Measurements from ENCODE around the gene OSTF1.

Gene OSTF1

DNA sequence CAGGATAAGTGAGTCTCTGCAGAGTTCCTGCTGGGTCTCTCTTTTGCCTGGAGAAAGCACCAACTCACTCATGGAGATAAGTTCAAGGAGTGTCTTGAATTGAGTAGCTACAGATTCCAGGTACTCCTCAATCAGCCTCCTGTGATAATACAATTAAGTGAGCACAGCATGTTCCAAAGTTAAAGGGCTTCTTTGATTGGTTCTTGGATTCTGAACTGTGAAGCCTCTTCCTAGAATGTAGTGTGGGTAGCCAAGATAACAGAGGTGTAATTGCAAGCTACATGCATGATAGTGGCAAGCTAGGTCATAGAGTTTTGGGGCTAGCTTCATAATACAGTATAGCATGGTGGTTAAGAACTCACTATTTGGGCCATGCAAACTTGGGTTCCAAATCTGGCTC lies 37.0 kb upstream of the OSTF1 start:
- DNase-seq (ENCODE audit: low spot score): no peak
- ChIA-PET CTCF (no interaction called here), POLR2A (ENCODE audit: low non-redundant PET) (no interaction called here)
- H3K27ac ChIP-seq: no peak overlapping the region
- TF ChIP-seq, protein P1, sequence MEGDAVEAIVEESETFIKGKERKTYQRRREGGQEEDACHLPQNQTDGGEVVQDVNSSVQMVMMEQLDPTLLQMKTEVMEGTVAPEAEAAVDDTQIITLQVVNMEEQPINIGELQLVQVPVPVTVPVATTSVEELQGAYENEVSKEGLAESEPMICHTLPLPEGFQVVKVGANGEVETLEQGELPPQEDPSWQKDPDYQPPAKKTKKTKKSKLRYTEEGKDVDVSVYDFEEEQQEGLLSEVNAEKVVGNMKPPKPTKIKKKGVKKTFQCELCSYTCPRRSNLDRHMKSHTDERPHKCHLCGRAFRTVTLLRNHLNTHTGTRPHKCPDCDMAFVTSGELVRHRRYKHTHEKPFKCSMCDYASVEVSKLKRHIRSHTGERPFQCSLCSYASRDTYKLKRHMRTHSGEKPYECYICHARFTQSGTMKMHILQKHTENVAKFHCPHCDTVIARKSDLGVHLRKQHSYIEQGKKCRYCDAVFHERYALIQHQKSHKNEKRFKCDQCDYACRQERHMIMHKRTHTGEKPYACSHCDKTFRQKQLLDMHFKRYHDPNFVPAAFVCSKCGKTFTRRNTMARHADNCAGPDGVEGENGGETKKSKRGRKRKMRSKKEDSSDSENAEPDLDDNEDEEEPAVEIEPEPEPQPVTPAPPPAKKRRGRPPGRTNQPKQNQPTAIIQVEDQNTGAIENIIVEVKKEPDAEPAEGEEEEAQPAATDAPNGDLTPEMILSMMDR (conservative IDR thresholded peaks at IDR 0.05; ENCODE audit: low read depth): no peak

DNA sequence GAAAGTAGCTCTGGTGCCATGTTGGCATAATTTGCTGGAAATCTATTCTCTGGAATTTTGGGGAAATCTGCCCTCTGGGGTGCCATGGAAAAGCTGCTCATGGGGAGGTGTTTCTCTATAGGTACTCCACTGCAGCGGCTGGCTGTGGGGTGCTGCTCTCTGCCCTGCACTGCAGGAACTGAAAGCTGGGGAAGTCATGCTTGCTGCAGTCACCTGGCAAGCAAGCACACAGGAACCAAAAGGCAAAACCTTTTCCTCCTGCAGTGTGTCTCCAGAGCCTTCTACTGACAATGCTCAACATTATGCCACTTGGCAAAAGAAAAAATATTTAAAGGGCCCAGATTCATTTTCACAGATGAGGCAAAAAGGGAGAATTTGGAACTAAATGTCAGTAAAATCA lies 34.4 kb upstream of the OSTF1 start:
- ChIA-PET CTCF (interaction anchor here (0.6 to 1.3 kb wide), 4 partner anchors 15 to 280 kb away, joined by 3 to 4 read pairs (median 3); no protein-coding TSS in a partner anchor), POLR2A (ENCODE audit: low non-redundant PET) (no interaction called here)
- TF ChIP-seq, protein P1 (conservative IDR thresholded peaks at IDR 0.05; ENCODE audit: low read depth): no peak
- H3K27ac ChIP-seq: no peak overlapping the region
- no peak for DNase-seq (ENCODE audit: low spot score)

DNA sequence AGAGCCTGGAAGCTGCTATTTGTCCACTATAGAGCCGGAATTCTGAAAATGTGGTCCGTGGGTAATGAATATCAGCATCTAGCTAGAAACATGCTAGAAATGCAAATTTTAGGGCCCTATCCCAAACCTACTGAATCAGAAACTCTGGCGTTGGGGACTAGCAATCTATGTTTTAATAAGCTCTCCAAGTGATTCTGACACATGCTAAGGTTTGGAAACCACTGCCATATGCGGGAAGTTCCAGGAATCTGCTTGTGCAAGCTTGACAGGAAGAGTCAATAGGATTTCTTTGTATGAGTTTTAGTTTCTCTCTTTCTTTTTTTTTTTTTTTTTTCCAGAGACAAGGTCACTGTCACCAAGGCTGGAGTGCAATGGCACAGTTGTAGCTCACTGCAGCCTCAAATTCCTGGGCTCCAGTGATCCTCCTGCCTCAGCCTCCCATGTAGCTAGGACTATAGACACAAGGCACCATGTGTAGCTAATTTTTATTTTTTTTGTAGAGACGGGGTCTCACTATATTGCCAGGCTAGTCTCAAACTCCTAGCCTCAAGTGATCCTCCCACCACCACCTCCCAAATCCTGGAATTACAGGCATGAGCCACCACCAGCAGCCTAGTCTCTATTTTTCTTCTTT lies 33.8 kb upstream of the OSTF1 start:
- ChIA-PET POLR2A (ENCODE audit: low non-redundant PET) (interaction anchor here (0.6 to 0.7 kb wide), 2 partner anchors 9 to 830 kb away, joined by 3 read pairs; no protein-coding TSS in a partner anchor), CTCF (interaction anchor here (0.6 to 1.3 kb wide), 3 partner anchors 15 to 281 kb away, joined by 3 to 4 read pairs (median 3); no protein-coding TSS in a partner anchor)
- TF ChIP-seq, protein P1 (conservative IDR thresholded peaks at IDR 0.05; ENCODE audit: low read depth): no peak
- H3K27ac ChIP-seq: no peak overlapping the region
- DNase-seq (ENCODE audit: low spot score): no peak

DNA sequence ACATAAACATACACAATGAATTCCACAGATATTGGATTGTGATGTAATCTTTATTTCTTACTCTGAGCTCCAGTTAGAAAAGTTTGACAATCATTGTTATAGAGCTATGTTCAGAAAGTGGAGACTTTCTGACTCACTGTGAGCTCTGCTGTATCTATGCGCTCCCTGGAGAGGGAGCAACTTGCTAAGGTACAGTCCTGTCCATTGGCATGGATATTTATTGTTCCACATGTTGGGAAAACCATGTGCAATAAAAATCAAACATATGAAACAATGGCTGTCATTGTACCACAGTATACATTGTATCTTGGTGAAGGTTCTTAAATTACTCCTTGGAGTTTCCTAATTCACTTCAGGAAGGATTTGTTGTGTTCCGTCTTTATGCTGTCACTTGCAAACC lies 27.1 kb upstream of the OSTF1 start:
- TF ChIP-seq, protein P1 (conservative IDR thresholded peaks at IDR 0.05; ENCODE audit: low read depth): no peak
- POLR2A ChIA-PET (ENCODE audit: low non-redundant PET): no interaction called here
- DNase-seq (ENCODE audit: low spot score): no peak
- H3K27ac ChIP-seq: no peak overlapping the region
- CTCF ChIA-PET: interaction anchor here (0.6 kb wide), 1 partner anchor 49 kb away, joined by 4 read pairs; no protein-coding TSS in a partner anchor

DNA sequence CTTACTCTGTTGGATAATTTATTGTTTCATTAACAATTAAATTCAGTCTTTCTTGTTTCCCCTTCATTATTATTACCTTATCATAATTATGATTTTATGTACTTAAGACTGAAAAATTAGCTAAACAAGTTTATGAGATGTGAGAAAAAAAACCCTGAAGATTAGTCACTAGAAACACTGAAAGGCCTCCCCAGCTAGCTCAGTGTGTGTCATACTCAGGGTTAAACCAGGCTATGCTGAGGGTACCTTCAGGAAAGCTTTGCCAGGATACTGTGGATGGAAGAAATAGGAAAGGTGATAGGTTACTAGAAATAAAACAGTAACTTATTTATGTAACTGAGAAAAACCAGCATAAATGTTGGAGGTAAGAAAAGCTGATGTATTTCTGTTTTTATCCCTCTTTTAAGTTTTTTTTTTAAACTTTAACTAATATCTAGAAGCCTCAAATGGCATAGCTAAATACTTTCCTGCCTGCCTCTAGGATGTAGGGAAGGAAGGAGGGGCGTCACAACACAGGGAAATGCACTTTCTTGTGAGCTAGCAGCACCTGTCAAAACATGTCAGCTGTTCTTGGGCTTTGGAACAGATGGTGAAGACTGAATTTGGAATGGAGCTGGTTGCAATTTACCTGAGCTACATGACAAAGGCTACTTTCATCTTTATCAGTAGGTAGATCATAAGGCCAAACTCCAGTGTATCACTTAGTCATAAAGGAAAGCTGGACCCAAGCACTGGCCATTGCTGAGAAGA lies 24.6 kb upstream of the OSTF1 start:
- peak; percentile 55 for DNase-seq (ENCODE audit: low spot score)
- CTCF ChIA-PET: interaction anchor here (0.6 to 1.7 kb wide), 3 partner anchors 14 to 595 kb away, joined by 3 to 10 read pairs (median 8); no protein-coding TSS in a partner anchor
- H3K27ac ChIP-seq: no peak overlapping the region
- TF ChIP-seq, protein P1 (conservative IDR thresholded peaks at IDR 0.05; ENCODE audit: low read depth): no peak
- POLR2A ChIA-PET (ENCODE audit: low non-redundant PET): interaction anchor here (0.6 kb wide), 1 partner anchor 9 kb away, joined by 3 read pairs; no protein-coding TSS in a partner anchor

DNA sequence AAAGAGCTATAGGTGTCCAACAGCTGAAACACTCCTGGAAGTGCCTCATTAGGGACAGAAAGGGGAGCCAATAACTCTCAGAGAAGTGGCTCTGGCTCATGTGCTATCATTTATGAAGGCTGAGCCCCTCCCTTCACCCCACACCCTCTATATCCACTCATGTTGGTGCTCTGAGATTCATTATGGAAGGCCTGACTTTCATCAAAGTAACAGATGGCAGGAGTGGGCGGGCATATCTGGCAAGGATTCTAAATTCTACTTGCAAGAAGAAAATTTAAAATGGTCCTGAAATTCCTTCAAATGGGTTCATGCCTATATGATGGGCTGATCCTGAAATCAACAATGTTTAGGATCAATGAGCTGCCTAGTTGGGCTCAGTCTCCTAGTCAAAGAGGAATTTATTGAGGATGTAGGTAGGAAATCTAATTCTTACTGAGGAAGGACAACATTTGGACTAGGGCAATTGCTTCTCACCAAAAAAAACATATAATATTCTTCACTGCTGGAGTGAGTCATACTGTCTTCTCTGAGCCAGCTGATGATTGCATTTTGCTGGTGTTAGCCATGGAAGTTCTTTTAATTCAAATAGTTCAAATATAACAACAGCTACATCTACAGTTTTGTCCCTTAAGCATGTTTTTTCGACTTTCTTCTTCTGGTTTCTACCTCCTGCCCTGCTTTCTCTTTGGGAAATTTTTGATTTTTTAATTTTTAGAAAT lies 23.8 kb upstream of the OSTF1 start:
- peak; percentile 36 for DNase-seq (ENCODE audit: low spot score)
- TF ChIP-seq, protein P1 (conservative IDR thresholded peaks at IDR 0.05; ENCODE audit: low read depth): no peak
- CTCF ChIA-PET: interaction anchor here (0.7 to 1.7 kb wide), 2 partner anchors 13 to 37 kb away, joined by 3 to 8 read pairs; no protein-coding TSS in a partner anchor
- POLR2A ChIA-PET (ENCODE audit: low non-redundant PET): interaction anchor here (0.6 kb wide), 1 partner anchor 9 kb away, joined by 3 read pairs; no protein-coding TSS in a partner anchor
- no peak overlapping the region for H3K27ac ChIP-seq
